Measurements from ENCODE around the gene TRIM14. TPM values are rescaled to one million over a fixed set of nuclear protein-coding genes. Genes with fewer than 3 reads are reported as not detected.
"Not testable (repeated sequence)": the region's sequence is repeated elsewhere in the genome, so short reads cannot be mapped to it uniquely, and the experiment has no call there.

The TRIM14 gene
- polyA plus RNA-seq, 1 experiment, result 9.9 TPM

DNA sequence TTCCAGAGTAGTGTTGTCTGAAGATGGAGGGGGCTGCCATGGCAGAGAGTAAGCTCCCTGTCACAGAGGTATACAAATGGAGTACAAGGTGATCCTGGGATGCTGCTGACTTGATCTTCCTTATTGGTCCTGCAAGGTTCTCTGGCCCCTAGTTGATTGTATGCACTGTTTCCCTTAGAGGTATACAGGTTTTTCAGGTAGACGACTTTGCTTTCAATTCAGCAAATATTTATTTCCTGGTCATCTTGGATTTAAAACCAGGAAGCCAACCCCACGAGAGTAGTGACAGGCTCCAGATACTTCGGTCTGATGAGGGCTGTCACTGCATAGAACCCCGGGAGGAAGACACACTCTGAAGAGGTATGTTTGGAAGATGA lies 16.5 kb upstream of the TRIM14 start:
- ChIA-PET POLR2A (no interaction called here), CTCF (no interaction called here)
- Histone ChIP-seq H3K4me3 (ENCODE audit: low read depth, low read length) (no peak overlapping the region), H3K27me3 (ENCODE audit: control insufficient read depth, insufficient read depth, low read length) (no peaks in the 10 kb centered on the region; the same call in 1 of the 2 replicates), H3K36me3 (ENCODE audit: control insufficient read depth, insufficient read depth, low read length) (no peaks in the 10 kb centered on the region)
- TF ChIP-seq CTCF (IDR thresholded peaks at IDR 0.05; ENCODE audit: insufficient read depth, low read depth, low read length), result no peak
- no peak for DNase-seq (ENCODE audit: low read depth)

- no peak for DNase-seq (ENCODE audit: low read depth)
- Histone ChIP-seq H3K36me3 (ENCODE audit: control insufficient read depth, insufficient read depth, low read length) (no peaks in the 10 kb centered on the region), H3K4me3 (ENCODE audit: low read depth, low read length) (no peak overlapping the region), H3K27me3 (ENCODE audit: control insufficient read depth, insufficient read depth, low read length) (no peaks in the 10 kb centered on the region; the same call in 1 of the 2 replicates)
- no peak for TF ChIP-seq CTCF (IDR thresholded peaks at IDR 0.05; ENCODE audit: insufficient read depth, low read depth, low read length)
- ChIA-PET POLR2A (no interaction called here), CTCF (interaction anchor here (0.6 to 1.0 kb wide), 2 partner anchors 13 to 79 kb away, joined by 3 to 4 read pairs; partner anchors contain the start of gene NANS)
Observed at GRCh38 chr9:98134702-98135557, 15.9 kb upstream of the TRIM14 start.

GRCh38 chr9:98132806-98133631 lies 14.0 kb upstream of the TRIM14 start:
- Histone ChIP-seq H3K4me3 (ENCODE audit: low read depth, low read length) (no peak overlapping the region), H3K27me3 (ENCODE audit: control insufficient read depth, insufficient read depth, low read length) (no peaks in the 10 kb centered on the region; the same call in 1 of the 2 replicates), H3K36me3 (ENCODE audit: control insufficient read depth, insufficient read depth, low read length) (no peaks in the 10 kb centered on the region)
- DNase-seq (ENCODE audit: low read depth), result no peak
- TF ChIP-seq CTCF (IDR thresholded peaks at IDR 0.05; ENCODE audit: insufficient read depth, low read depth, low read length), result no peak
- ChIA-PET CTCF (interaction anchor here (0.8 to 1.0 kb wide), 2 partner anchors 11 to 14 kb away, joined by 3 to 4 read pairs; partner anchors contain the start of gene TRIM14), POLR2A (no interaction called here)

- no peaks in the 10 kb centered on the region for H3K36me3 ChIP-seq (ENCODE audit: control insufficient read depth, insufficient read depth, low read length)
- no peak for TF ChIP-seq CTCF (IDR thresholded peaks at IDR 0.05; ENCODE audit: insufficient read depth, low read depth, low read length)
- POLR2A ChIA-PET, result no interaction called here
- no peaks in the 10 kb centered on the region; the same call in 1 of the 2 replicates for H3K27me3 ChIP-seq (ENCODE audit: control insufficient read depth, insufficient read depth, low read length)
- CTCF ChIA-PET, result no interaction called here
- no peak for DNase-seq (ENCODE audit: low read depth)
- no peak overlapping the region for H3K4me3 ChIP-seq (ENCODE audit: low read depth, low read length)
Observed at GRCh38 chr9:98132158-98132557, 13.1 kb upstream of the TRIM14 start.

DNA sequence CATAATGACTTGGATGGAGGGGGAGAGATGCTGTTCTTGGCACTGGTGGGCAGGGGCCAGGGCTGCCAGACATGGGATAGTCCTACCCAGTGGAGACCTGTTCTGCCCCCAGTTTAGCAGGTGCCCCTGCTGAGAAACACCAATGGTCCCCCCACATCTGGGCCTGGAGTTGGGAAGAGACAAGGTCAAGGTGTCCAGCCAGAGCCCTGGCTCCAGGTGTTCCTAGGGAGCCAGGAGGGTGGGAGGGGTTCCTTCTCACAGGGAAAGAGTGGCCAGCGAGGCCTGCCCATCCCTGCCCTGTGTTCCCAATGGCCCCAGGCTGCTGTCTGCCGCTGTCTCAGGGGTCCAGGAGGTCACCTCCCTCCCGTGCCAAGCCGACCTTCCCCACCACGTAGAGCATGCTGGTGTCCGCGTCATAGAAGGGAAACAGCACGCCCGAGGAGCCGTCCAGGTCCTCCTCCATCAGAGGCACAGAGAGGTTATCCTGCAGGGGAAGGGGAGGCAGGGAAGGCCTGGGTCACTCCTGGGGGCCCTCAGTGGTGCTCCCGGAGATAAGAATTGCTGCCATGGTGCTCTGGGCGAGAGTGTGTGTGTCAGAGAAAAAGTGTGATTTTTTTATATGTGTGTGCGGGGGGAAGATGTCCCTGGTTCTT lies 11.7 kb upstream of the TRIM14 start:
- ChIA-PET POLR2A (no interaction called here), CTCF (no interaction called here)
- DNase-seq (ENCODE audit: low read depth), result no peak
- Histone ChIP-seq H3K36me3 (ENCODE audit: control insufficient read depth, insufficient read depth, low read length) (no peaks in the 10 kb centered on the region), H3K27me3 (ENCODE audit: control insufficient read depth, insufficient read depth, low read length) (no peaks in the 10 kb centered on the region), H3K4me3 (ENCODE audit: low read depth, low read length) (no peak overlapping the region)
- no peak for TF ChIP-seq CTCF (IDR thresholded peaks at IDR 0.05; ENCODE audit: insufficient read depth, low read depth, low read length)

DNA sequence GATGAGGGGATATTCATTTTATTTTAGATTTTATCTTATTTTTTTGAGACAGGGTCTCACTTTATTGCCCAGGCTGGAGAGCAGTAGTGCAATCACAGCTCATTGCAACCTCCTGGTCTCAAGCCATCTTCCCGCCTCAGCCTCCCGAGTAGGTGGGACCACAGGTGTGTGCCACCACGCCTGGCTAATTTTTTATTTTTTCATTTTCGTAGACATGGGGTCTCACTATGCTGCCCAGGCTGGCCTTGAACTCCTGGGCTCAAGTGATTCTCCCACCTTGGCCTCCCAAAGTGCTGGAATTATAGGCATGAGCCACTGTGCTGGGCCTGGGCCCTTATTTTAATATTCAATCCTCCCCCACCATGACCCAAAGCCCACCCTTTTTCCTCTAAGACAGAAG lies 11.0 kb upstream of the TRIM14 start:
- H3K36me3 ChIP-seq (ENCODE audit: control insufficient read depth, insufficient read depth, low read length); H3K4me3 ChIP-seq (ENCODE audit: low read depth, low read length); POLR2A ChIA-PET; DNase-seq (ENCODE audit: low read depth); CTCF ChIA-PET; H3K27me3 ChIP-seq (ENCODE audit: control insufficient read depth, insufficient read depth, low read length): not testable (repeated sequence)

Data from BJ (cell line).